ENCODE data around the gene ABHD4. TPM values are rescaled to one million over a fixed set of nuclear protein-coding genes. Genes with fewer than 3 reads are reported as not detected.
"Not testable (repeated sequence)": the region's sequence is repeated elsewhere in the genome, so short reads cannot be mapped to it uniquely, and the experiment has no call there.

Gene ABHD4
- total RNA-seq, 1 experiment from 2014 or later = 10.3 TPM

DNA sequence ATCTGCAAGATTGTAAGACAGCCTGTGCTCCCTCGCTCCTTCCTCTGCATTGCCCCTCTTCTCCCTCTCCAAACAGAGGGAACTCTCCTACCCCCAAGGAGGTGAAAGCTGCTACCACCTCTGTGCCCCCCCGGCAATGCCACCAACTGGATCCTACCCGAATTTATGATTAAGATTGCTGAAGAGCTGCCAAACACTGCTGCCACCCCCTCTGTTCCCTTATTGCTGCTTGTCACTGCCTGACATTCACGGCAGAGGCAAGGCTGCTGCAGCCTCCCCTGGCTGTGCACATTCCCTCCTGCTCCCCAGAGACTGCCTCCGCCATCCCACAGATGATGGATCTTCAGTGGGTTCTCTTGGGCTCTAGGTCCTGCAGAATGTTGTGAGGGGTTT, 46.5 kb upstream of the ABHD4 start:
- no peak overlapping the region for H3K4me3 Mint-ChIP-seq (ENCODE audit: unreplicated experiment)
- peaks cover 5% of the 10 kb centered on the region for H3K36me3 Mint-ChIP-seq (ENCODE audit: insufficient read depth, unreplicated experiment)
- intact Hi-C loops (cut with micrococcal nuclease) = no loop called here
- no peak overlapping the region for H3K27ac Mint-ChIP-seq (ENCODE audit: low read depth, unreplicated experiment)
- DNase-seq (ENCODE audit: unreplicated experiment) = no peak
- H3K9me3 Mint-ChIP-seq (ENCODE audit: unreplicated experiment) = no peaks in the 10 kb centered on the region
- peaks cover 24% of the 10 kb centered on the region for H3K4me1 Mint-ChIP-seq (ENCODE audit: insufficient read depth, unreplicated experiment)
- POLR2A ChIA-PET = no interaction called here
- no TSS peak for BruUV-seq (replicated peaks)
- TF ChIP-seq, protein P1, sequence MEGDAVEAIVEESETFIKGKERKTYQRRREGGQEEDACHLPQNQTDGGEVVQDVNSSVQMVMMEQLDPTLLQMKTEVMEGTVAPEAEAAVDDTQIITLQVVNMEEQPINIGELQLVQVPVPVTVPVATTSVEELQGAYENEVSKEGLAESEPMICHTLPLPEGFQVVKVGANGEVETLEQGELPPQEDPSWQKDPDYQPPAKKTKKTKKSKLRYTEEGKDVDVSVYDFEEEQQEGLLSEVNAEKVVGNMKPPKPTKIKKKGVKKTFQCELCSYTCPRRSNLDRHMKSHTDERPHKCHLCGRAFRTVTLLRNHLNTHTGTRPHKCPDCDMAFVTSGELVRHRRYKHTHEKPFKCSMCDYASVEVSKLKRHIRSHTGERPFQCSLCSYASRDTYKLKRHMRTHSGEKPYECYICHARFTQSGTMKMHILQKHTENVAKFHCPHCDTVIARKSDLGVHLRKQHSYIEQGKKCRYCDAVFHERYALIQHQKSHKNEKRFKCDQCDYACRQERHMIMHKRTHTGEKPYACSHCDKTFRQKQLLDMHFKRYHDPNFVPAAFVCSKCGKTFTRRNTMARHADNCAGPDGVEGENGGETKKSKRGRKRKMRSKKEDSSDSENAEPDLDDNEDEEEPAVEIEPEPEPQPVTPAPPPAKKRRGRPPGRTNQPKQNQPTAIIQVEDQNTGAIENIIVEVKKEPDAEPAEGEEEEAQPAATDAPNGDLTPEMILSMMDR (IDR thresholded peaks at IDR 0.05; ENCODE audit: unreplicated experiment) = no peak
- CTCF ChIA-PET = interaction anchor here (0.6 to 1.7 kb wide), 6 partner anchors 25 to 1812 kb away, joined by 3 to 6 read pairs (median 4); no protein-coding TSS in a partner anchor
- H3K27me3 Mint-ChIP-seq (ENCODE audit: insufficient read depth, unreplicated experiment) = no peaks in the 10 kb centered on the region

DNA sequence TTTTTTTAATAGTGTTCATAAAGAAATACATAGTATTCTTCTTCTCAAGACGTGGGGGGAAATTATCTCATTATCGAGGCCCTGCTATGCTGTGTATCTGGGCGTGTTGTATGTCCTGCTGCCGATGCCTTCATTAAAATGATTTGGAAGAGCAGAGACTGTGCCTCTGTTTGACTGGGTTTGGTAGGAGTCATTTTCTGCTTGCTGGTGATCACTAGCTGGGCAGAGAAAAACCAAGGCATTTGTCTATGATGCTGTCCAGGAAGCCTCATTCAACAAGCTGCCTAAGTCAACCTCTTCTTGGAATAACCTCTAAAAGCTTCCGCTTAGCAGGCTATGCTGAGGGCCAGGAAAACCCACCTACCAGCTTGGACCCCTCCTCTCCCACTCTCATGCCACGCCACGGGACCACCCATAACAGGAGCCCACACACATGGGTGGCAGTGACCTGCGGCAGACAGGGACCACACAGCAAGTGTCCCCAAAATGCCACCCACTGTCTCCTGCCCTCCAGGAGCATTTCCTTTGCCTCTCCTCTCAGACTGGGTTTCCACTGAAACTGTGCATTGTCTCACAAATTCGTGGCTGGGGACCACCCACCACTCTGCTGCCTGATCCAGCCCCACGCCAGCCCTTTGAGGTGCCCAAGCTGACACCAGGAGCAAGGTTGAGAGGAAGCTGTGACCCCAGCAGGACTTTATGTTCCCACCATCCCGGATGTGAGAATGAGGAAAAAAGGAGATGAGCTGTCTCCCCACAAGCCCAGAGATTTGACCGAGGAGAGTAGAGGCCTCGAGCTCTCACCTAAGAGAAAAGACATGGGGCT, 45.9 kb upstream of the ABHD4 start:
- Mint-ChIP-seq H3K9me3 (ENCODE audit: unreplicated experiment) (no peaks in the 10 kb centered on the region), H3K4me3 (ENCODE audit: unreplicated experiment) (no peak overlapping the region), H3K27ac (ENCODE audit: low read depth, unreplicated experiment) (no peak overlapping the region), H3K4me1 (ENCODE audit: insufficient read depth, unreplicated experiment) (peaks cover 29% of the 10 kb centered on the region), H3K36me3 (ENCODE audit: insufficient read depth, unreplicated experiment) (peaks cover 5% of the 10 kb centered on the region), H3K27me3 (ENCODE audit: insufficient read depth, unreplicated experiment) (no peaks in the 10 kb centered on the region)
- intact Hi-C loops (cut with micrococcal nuclease) = no loop called here
- BruUV-seq (replicated peaks) = no TSS peak
- TF ChIP-seq, protein P1 (IDR thresholded peaks at IDR 0.05; ENCODE audit: unreplicated experiment) = no peak
- DNase-seq (ENCODE audit: unreplicated experiment) = no peak
- POLR2A ChIA-PET = no interaction called here
- CTCF ChIA-PET = interaction anchor here (0.6 to 1.7 kb wide), 10 partner anchors 10 to 349 kb away, joined by 3 to 6 read pairs (median 4); no protein-coding TSS in a partner anchor

DNA sequence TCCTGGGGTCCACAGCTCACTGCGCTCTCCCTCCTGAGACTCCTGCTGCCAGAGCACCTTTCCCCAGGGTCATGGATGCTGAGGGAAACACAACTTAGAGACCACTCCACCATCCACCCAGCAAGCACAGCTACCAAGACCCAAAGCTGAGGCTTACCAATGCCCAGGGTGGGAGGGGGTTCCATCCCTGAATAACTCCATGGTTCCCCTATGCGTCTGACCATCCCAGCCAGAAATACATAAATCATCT, 45.3 kb upstream of the ABHD4 start:
- POLR2A ChIA-PET = interaction anchor here (0.8 to 1.0 kb wide), 2 partner anchors 45 to 302 kb away, joined by 3 read pairs; partner anchors contain the start of gene ABHD4
- no TSS peak for BruUV-seq (replicated peaks)
- Mint-ChIP-seq H3K9me3 (ENCODE audit: unreplicated experiment) (no peaks in the 10 kb centered on the region), H3K4me1 (ENCODE audit: insufficient read depth, unreplicated experiment) (peaks cover 34% of the 10 kb centered on the region), H3K36me3 (ENCODE audit: insufficient read depth, unreplicated experiment) (peaks cover 5% of the 10 kb centered on the region), H3K27ac (ENCODE audit: low read depth, unreplicated experiment) (no peak overlapping the region), H3K27me3 (ENCODE audit: insufficient read depth, unreplicated experiment) (no peaks in the 10 kb centered on the region), H3K4me3 (ENCODE audit: unreplicated experiment) (no peak overlapping the region)
- intact Hi-C loops (cut with micrococcal nuclease) = no loop called here
- CTCF ChIA-PET = interaction anchor here (0.6 to 1.7 kb wide), 7 partner anchors 9 to 348 kb away, joined by 3 to 6 read pairs (median 4); no protein-coding TSS in a partner anchor
- TF ChIP-seq, protein P1 (IDR thresholded peaks at IDR 0.05; ENCODE audit: unreplicated experiment) = no peak
- DNase-seq (ENCODE audit: unreplicated experiment) = no peak

DNA sequence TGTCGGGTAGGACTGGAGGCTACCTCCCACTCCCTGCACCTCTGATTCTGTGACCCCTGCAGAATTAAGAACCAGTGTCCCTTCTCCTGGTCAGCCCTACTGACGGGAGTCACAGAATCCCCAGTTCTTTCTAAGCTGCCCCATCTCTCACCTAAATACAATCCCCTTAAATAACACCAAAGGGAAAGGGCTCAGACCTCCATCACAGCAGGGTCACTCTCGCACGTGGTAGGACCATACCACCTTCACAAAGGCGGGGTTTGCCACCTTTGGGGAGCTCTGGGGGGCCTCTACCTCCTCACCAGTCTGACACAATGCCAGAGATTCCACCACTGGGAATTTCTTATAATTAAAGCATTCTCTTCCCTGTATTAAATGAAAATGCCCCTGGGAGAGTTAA, 44.7 kb upstream of the ABHD4 start:
- intact Hi-C loops (cut with micrococcal nuclease) = no loop called here
- BruUV-seq (replicated peaks) = no TSS peak
- POLR2A ChIA-PET = interaction anchor here (0.8 to 1.0 kb wide), 2 partner anchors 45 to 301 kb away, joined by 3 read pairs; partner anchors contain the start of gene ABHD4

DNA sequence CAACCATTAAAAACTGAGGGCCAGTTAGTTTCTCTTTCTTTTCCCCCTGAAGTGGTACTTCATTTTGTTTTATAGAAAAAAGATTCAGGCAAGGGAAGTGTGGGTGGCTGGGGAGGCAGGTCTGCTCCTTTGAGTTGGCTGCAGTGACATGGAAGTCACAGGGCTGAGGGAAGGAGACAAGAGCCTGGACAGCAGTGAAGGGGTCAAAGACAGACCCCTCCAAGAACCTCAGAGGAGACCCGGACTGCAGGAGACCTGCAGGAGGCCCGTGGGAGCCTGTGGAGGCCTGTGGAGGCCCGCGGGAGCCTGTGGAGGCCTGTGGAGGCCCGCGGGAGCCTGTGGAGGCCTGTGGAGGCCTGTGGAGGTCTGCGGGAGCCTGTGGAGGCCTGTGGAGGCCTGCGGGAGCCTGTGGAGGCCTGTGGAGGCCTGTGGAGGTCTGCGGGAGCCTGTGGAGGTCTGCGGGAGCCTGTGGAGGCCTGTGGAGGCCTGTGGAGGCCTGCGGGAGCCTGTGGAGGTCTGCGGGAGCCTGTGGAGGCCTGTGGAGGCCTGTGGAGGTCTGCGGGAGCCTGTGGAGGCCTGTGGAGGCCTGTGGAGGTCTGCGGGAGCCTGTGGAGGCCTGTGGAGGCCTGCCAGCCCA, 44.1 kb upstream of the ABHD4 start:
- H3K27me3 Mint-ChIP-seq (ENCODE audit: insufficient read depth, unreplicated experiment); H3K27ac Mint-ChIP-seq (ENCODE audit: low read depth, unreplicated experiment); CTCF ChIA-PET; BruUV-seq (replicated peaks); H3K9me3 Mint-ChIP-seq (ENCODE audit: unreplicated experiment); H3K36me3 Mint-ChIP-seq (ENCODE audit: insufficient read depth, unreplicated experiment); H3K4me3 Mint-ChIP-seq (ENCODE audit: unreplicated experiment); DNase-seq (ENCODE audit: unreplicated experiment); intact Hi-C loops (cut with micrococcal nuclease): not testable (repeated sequence)
- peaks cover 34% of the 10 kb centered on the region for H3K4me1 Mint-ChIP-seq (ENCODE audit: insufficient read depth, unreplicated experiment)
- POLR2A ChIA-PET = interaction anchor here (1.0 kb wide), 1 partner anchor 44 kb away, joined by 3 read pairs; the partner anchor contains the start of gene ABHD4

More for the DNA sequence above, 44.7 kb upstream of the ABHD4 start:
- Mint-ChIP-seq H3K27ac (ENCODE audit: low read depth, unreplicated experiment) (no peak overlapping the region), H3K4me3 (ENCODE audit: unreplicated experiment) (no peak overlapping the region), H3K27me3 (ENCODE audit: insufficient read depth, unreplicated experiment) (no peaks in the 10 kb centered on the region), H3K4me1 (ENCODE audit: insufficient read depth, unreplicated experiment) (peaks cover 34% of the 10 kb centered on the region), H3K36me3 (ENCODE audit: insufficient read depth, unreplicated experiment) (peaks cover 5% of the 10 kb centered on the region), H3K9me3 (ENCODE audit: unreplicated experiment) (no peaks in the 10 kb centered on the region)
- DNase-seq (ENCODE audit: unreplicated experiment) = no peak
- TF ChIP-seq, protein P1 (IDR thresholded peaks at IDR 0.05; ENCODE audit: unreplicated experiment) = no peak
- CTCF ChIA-PET = interaction anchor here (0.9 to 1.7 kb wide), 2 partner anchors 100 to 347 kb away, joined by 5 to 6 read pairs; no protein-coding TSS in a partner anchor
